H9 (cell line): ENCODE results near the gene PTCHD1. TPM values are rescaled to one million over a fixed set of nuclear protein-coding genes. Genes with fewer than 3 reads are reported as not detected.

ENCODE experiments used
- DNase-seq: peaks from one replicate; pipeline ENCODE4 v3.0.0-alpha.2; 2017
- H2AFZ ChIP-seq: one replicate; pipeline ENCODE4 v1.6.1; 2013; ENCODE audit warnings: mild to moderate bottlenecking, low read length, control low read depth, moderate library complexity
- H2AK5ac ChIP-seq: 2 replicates; pipeline ENCODE4 v1.6.1; 2013; ENCODE audit warnings: low read length, control low read depth, mixed read lengths; ENCODE audit not compliant: insufficient read length
- H2BK120ac ChIP-seq: one replicate; pipeline ENCODE4 v1.6.1; 2013; ENCODE audit warnings: low read depth, mild to moderate bottlenecking, low read length, control low read depth, inconsistent platforms; ENCODE audit not compliant: poor library complexity, severe bottlenecking
- H2BK12ac ChIP-seq: 2 replicates; pipeline ENCODE4 v1.6.1; 2013; ENCODE audit warnings: low read length, control low read depth, mixed read lengths, low read depth; ENCODE audit not compliant: insufficient read length
- H2BK15ac ChIP-seq: 2 replicates; pipeline ENCODE4 v1.6.1; 2013; ENCODE audit warnings: low read depth, low read length, control low read depth
- H2BK20ac ChIP-seq: one replicate; pipeline ENCODE4 v1.6.1; 2013; ENCODE audit warnings: low read depth, mild to moderate bottlenecking, low read length, control low read depth, inconsistent platforms; ENCODE audit not compliant: poor library complexity, severe bottlenecking
- H2BK5ac ChIP-seq: 2 replicates; pipeline ENCODE4 v1.6.1; 2013; ENCODE audit warnings: low read length, control low read depth, mixed read lengths; ENCODE audit not compliant: insufficient read length
- H3K14ac ChIP-seq: 2 replicates; pipeline ENCODE4 v1.6.1; 2013; ENCODE audit warnings: low read length, control low read depth; ENCODE audit not compliant: insufficient read depth
- H3K18ac ChIP-seq: 2 replicates; pipeline ENCODE4 v1.6.1; 2013; ENCODE audit warnings: low read depth, mild to moderate bottlenecking, mixed read lengths, low read length, control low read depth; ENCODE audit not compliant: insufficient read length
- H3K23ac ChIP-seq: 2 replicates; pipeline ENCODE4 v1.6.1; 2013; ENCODE audit warnings: low read length, control low read depth, mixed read lengths, low read depth; ENCODE audit not compliant: insufficient read length
- H3K23me2 ChIP-seq: 2 replicates; pipeline ENCODE4 v1.6.1; 2013; ENCODE audit warnings: low read depth, mild to moderate bottlenecking, mixed read lengths, low read length, control low read depth; ENCODE audit not compliant: insufficient read length, poor library complexity, severe bottlenecking
- H3K27ac ChIP-seq: 2 replicates; pipeline ENCODE4 v1.5.1; 2013; ENCODE audit warnings: low read length, control low read depth, mixed read lengths, low read depth; ENCODE audit not compliant: insufficient read length
- H3K27me3 ChIP-seq: 2 replicates; pipeline ENCODE4 v1.6.1; 2013; ENCODE audit warnings: low read length, control low read depth, inconsistent platforms; ENCODE audit not compliant: insufficient read depth
- H3K4ac ChIP-seq: 2 replicates; pipeline ENCODE4 v1.6.1; 2013; ENCODE audit warnings: low read depth, mild to moderate bottlenecking, control low read depth, inconsistent platforms, low read length, moderate library complexity
- H3K4me1 ChIP-seq: 2 replicates; pipeline ENCODE4 v1.6.1; 2013; ENCODE audit warnings: low read length, control low read depth, inconsistent platforms; ENCODE audit not compliant: insufficient read depth
- H3K4me2 ChIP-seq: 2 replicates; pipeline ENCODE4 v1.6.1; 2013; ENCODE audit warnings: low read length, control low read depth, mixed read lengths; ENCODE audit not compliant: insufficient read length, insufficient read depth
- H3K56ac ChIP-seq: 2 replicates; pipeline ENCODE4 v1.6.1; 2013; ENCODE audit warnings: low read depth, mild to moderate bottlenecking, mixed read lengths, low read length, control low read depth; ENCODE audit not compliant: insufficient read length
- H3K79me1 ChIP-seq: 2 replicates; pipeline ENCODE4 v1.6.1; 2013; ENCODE audit warnings: low read depth, mild to moderate bottlenecking, moderate library complexity, low read length, control low read depth, inconsistent platforms; ENCODE audit not compliant: insufficient read depth, poor library complexity, severe bottlenecking
- H3K79me2 ChIP-seq: 2 replicates; pipeline ENCODE4 v1.6.1; 2013; ENCODE audit warnings: low read length, control low read depth, inconsistent platforms; ENCODE audit not compliant: insufficient read depth
- H3K9ac ChIP-seq: 2 replicates; pipeline ENCODE4 v1.6.1; 2013; ENCODE audit warnings: low read length, control low read depth, mixed read lengths; ENCODE audit not compliant: insufficient read length; ENCODE audit errors: extremely low read depth
- H3K9me3 ChIP-seq: one replicate; pipeline ENCODE4 v1.6.1; 2013; ENCODE audit warnings: low read depth, low read length, inconsistent platforms; ENCODE audit not compliant: control insufficient read depth
- H3T11ph ChIP-seq: one replicate; pipeline ENCODE4 v1.6.1; 2013; ENCODE audit warnings: mild to moderate bottlenecking, low read length, control low read depth, inconsistent platforms
- H4K20me1 ChIP-seq: one replicate; pipeline ENCODE4 v1.6.1; 2013; ENCODE audit not compliant: control insufficient read depth, insufficient read length, insufficient read depth
- H4K5ac ChIP-seq: 2 replicates; pipeline ENCODE4 v1.6.1; 2013; ENCODE audit warnings: low read depth, mild to moderate bottlenecking, mixed read lengths, low read length, control low read depth; ENCODE audit not compliant: insufficient read length
- H4K8ac ChIP-seq: replicated peaks from 2 replicates; pipeline ENCODE4 v1.6.1; 2013; ENCODE audit warnings: low read length, control low read depth, mixed read lengths, low read depth; ENCODE audit not compliant: insufficient read length
- H4K91ac ChIP-seq: 2 replicates; pipeline ENCODE4 v1.6.1; 2013; ENCODE audit warnings: low read depth, mild to moderate bottlenecking, moderate library complexity, mixed read lengths, low read length, control low read depth; ENCODE audit not compliant: insufficient read length
- H3K27ac Mint-ChIP-seq, 3 experiments: 2 replicates in 2 of 3; 3 replicates in 1 of 3; pipeline ENCODE4 v1.8.0; 2020 to 2021; ENCODE audit warnings: mixed read lengths in 3 of 3, mild to moderate bottlenecking in 1 of 3, moderate library complexity in 1 of 3
- H3K27me3 Mint-ChIP-seq: 2 replicates; pipeline ENCODE4 v1.8.0; 2021; ENCODE audit warnings: low read depth, mild to moderate bottlenecking, moderate library complexity, mixed read lengths
- H3K36me3 Mint-ChIP-seq, 3 experiments: 2 replicates in 2 of 3; 3 replicates in 1 of 3; pipeline ENCODE4 v1.8.0; 2020 to 2021; ENCODE audit warnings: low read depth in 3 of 3, mixed read lengths in 3 of 3; ENCODE audit not compliant: insufficient read depth in 1 of 3
- H3K4me1 Mint-ChIP-seq, 2 experiments: 2 replicates each; pipeline ENCODE4 v1.8.0; 2020; ENCODE audit warnings: mixed read lengths in 2 of 2
- H3K4me3 Mint-ChIP-seq, 2 experiments: 2 replicates in 1 of 2; 3 replicates in 1 of 2; pipeline ENCODE4 v1.8.0; 2020 to 2021; ENCODE audit warnings: mild to moderate bottlenecking in 2 of 2, mixed read lengths in 2 of 2, moderate library complexity in 1 of 2
- H3K9me3 Mint-ChIP-seq, 2 experiments: 2 replicates in 1 of 2; 3 replicates in 1 of 2; pipeline ENCODE4 v1.8.0; 2020; ENCODE audit warnings: mild to moderate bottlenecking in 2 of 2, mixed read lengths in 2 of 2, moderate library complexity in 1 of 2
- CTCF ChIP-seq: fragments of 200-600 bp; sonication (generic); conservative IDR thresholded peaks from 3 replicates; pipeline ENCODE4 v1.8.0; 2021; ENCODE audit warnings: antibody characterized with exemption, mild to moderate bottlenecking
- WGBS: extraction: QIAGEN DNeasy Blood & Tissue Kit; methylation state at CpG from one replicate; pipeline ENCODE4 v1.1.7; 2013; ENCODE audit warnings: missing lambda C conversion rate, low lambda C conversion rate, mixed read lengths; ENCODE audit not compliant: insufficient read length; ENCODE audit errors: extremely low coverage; 5-methylcytosine and 5-hydroxymethylcytosine counted together
- total RNA-seq: library from RNA; stranded (reverse); gene quantifications from 2 replicates; pipeline ENCODE4 v1.2.1, GENCODE V29; 2021

Gene PTCHD1
- total RNA-seq, 1 experiment from 2014 or later = 1.4 TPM

GRCh38 chrX:23364416-23364815, 29.8 kb downstream of the PTCHD1 start:
- no peak for TF ChIP-seq CTCF
- Histone ChIP-seq H3K27ac (no peak overlapping the region), H3K4me2 (no peak overlapping the region), H4K8ac (no peak overlapping the region), H3K79me2 (no peaks in the 10 kb centered on the region), H2AK5ac (no peak overlapping the region), H2AFZ (no peak overlapping the region), H3K14ac (no peak overlapping the region), H3K56ac (no peak overlapping the region), H3K27me3 (no peaks in the 10 kb centered on the region), H3K9me3 (no peaks in the 10 kb centered on the region), H4K20me1 (no peaks in the 10 kb centered on the region), H3K4ac (no peak overlapping the region), H4K5ac (no peak overlapping the region), H4K91ac (no peak overlapping the region), H3K9ac (no peak overlapping the region), H3K23me2 (no peaks in the 10 kb centered on the region), H3K23ac (no peak overlapping the region), H3K4me1 (no peaks in the 10 kb centered on the region), H3T11ph (no peak overlapping the region), H2BK20ac (no peak overlapping the region), H2BK120ac (no peak overlapping the region), H2BK15ac (no peak overlapping the region), H2BK12ac (no peak overlapping the region), H3K79me1 (no peaks in the 10 kb centered on the region), H3K18ac (no peak overlapping the region), H2BK5ac (no peak overlapping the region)
- Mint-ChIP-seq H3K9me3 (peaks cover 0 to 8% of the 10 kb centered on the region in 2 experiments; a peak in 2 of 5 replicates), H3K36me3 (peaks cover 13 to 22% (median 15%) of the 10 kb centered on the region in 3 experiments), H3K27me3 (peaks cover 5% of the 10 kb centered on the region; the same call in 1 of the 2 replicates), H3K27ac (no peak overlapping the region; a peak in 1 of 7 replicates), H3K4me1 (peaks cover 3 to 5% of the 10 kb centered on the region in 2 experiments; a peak in 2 of 4 replicates), H3K4me3 (no peak overlapping the region)
- no CpG with 5 or more reads among the region's 3 CpGs for WGBS
- DNase-seq = no peak
